Measurements from ENCODE around the gene VSIR.
A peak's percentile ranks its signal among the peaks of the same experiment; 100 is the strongest.

Gene VSIR

DNA sequence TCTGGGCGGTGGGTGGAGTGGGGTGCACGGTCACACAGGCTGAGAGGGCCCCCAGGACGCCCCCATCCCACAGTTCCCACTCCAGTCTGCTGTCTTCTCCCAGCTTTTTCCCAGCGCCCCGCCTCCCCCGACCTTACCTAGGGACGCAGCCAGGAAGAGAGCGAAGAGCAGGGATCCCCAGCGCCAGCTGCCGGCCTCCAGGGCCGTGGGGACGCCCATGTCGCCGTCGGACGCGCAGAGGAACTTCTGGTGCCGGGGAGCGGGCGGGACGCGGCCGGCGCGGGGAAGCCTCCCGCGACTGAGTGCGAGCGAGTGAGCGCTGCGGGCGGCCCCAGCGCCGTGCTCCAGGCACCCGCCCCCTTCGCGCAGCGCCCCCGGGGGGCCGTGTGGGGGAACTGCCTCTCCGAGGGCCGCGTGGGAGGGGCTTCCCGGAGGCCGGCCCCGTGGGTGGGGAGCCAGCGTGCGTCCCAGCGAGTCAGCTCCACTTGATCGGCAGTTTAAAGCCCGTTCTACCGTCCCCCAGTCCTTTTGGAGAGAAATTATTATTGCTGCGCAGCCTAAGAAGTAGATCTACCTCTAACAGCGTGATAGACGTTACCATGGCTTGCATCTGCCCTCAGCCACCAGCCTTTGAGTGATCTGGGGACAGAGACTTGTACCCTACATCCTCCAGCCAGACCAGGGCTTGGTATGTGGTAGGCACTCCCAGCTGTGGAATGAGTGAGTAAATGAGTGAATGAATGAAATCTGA, at the start of gene VSIR:
Gene VSIR (minus strand): TSS at position 300 of the 751 bp plus-strand sequence. CDS start 81 bp downstream, at position 219.
- peak; percentile 82 for DNase-seq (ENCODE audit: low read depth)
- TF ChIP-seq, protein P1, sequence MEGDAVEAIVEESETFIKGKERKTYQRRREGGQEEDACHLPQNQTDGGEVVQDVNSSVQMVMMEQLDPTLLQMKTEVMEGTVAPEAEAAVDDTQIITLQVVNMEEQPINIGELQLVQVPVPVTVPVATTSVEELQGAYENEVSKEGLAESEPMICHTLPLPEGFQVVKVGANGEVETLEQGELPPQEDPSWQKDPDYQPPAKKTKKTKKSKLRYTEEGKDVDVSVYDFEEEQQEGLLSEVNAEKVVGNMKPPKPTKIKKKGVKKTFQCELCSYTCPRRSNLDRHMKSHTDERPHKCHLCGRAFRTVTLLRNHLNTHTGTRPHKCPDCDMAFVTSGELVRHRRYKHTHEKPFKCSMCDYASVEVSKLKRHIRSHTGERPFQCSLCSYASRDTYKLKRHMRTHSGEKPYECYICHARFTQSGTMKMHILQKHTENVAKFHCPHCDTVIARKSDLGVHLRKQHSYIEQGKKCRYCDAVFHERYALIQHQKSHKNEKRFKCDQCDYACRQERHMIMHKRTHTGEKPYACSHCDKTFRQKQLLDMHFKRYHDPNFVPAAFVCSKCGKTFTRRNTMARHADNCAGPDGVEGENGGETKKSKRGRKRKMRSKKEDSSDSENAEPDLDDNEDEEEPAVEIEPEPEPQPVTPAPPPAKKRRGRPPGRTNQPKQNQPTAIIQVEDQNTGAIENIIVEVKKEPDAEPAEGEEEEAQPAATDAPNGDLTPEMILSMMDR (conservative IDR thresholded peaks at IDR 0.05; ENCODE audit: low read depth, low read length) = peak; percentile 62
- H3K4me3 ChIP-seq (ENCODE audit: low read depth, low read length) = peak within 1 kb of the TSS; percentile 68

DNA sequence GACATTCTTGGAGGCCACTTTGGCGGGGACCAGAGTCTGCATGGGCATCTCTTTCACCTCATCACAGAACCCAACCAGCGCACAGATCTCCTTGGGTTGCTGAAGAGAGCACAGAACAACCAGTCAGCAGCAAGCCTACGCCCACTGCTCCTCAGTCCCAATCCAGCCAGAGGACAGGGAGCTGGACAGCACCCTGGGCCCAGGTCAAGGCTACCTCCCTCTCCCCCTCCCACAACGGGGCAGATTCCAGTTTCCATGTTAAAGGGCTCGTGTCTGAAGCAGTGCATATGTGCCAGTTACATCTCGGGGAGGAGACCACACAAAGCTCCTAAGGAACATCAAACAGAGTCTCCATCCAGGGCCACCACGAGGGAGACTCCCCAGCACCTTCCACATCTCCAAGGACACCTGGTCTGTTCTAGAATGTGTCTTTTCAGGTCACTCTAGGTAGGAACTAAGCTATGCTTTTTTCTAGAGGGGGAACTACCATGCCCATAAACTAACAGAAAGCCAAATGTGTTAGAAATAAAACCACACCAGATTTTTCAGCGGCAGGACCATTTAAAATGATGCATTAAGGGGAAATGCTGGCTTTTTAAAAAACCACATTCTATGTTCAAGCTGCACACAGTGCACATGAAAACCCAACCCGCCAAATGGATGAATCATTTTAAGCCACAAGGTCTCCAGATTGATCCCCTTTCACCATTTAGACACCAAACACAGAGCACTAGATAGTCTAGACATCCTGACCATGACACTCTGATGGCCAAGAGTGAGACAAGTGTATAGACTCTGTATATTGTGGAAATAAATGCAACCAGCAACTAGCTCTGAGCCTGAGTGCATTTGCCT, 48.8 kb upstream of the VSIR start:
- TF ChIP-seq, protein P1 (conservative IDR thresholded peaks at IDR 0.05; ENCODE audit: low read depth, low read length) = no peak
- DNase-seq (ENCODE audit: low read depth) = no peak
- H3K4me3 ChIP-seq (ENCODE audit: low read depth, low read length) = no peak overlapping the region

DNA sequence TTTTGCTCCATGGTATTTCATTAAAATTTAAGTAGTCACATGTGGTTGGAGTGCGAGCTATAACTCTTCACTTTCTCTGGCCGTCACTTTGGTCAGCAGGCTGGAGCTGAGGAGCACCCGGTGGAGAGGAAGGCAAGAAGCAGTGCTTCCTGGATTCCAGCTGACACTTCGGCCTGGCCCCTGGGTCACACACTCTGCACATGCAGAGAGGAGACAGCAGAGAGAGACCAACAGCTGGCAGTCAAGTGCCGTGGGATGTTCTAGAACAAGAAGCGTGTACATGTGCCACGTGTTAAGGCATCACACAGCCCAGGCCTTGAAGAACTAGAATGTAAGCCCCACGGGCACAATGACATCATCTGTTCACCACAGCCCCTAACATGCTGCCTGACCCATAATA, 47.6 kb upstream of the VSIR start:
- no peak overlapping the region for H3K4me3 ChIP-seq (ENCODE audit: low read depth, low read length)
- DNase-seq (ENCODE audit: low read depth) = no peak
- TF ChIP-seq, protein P1 (conservative IDR thresholded peaks at IDR 0.05; ENCODE audit: low read depth, low read length) = no peak

DNA sequence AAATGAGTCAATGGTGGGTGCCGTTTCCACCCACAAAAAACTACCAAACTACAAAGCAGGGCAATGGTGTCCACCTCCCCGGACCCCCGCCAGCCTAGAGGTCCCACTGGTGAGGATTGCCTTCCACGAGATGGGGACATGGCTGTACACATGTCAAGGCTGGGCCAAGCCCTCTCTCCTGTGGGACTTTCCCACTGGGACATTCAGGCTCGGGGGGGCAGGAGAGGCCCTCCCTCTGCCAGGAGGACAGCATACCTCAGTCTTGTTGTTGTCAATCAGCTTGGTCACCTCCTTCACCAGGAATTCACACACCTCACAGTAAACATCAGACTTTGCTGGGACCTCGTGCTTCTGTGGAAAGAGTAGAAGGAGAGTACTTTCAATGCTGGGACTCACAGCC, 46.7 kb upstream of the VSIR start:
- DNase-seq (ENCODE audit: low read depth) = no peak
- H3K4me3 ChIP-seq (ENCODE audit: low read depth, low read length) = no peak overlapping the region
- TF ChIP-seq, protein P1 (conservative IDR thresholded peaks at IDR 0.05; ENCODE audit: low read depth, low read length) = no peak

DNA sequence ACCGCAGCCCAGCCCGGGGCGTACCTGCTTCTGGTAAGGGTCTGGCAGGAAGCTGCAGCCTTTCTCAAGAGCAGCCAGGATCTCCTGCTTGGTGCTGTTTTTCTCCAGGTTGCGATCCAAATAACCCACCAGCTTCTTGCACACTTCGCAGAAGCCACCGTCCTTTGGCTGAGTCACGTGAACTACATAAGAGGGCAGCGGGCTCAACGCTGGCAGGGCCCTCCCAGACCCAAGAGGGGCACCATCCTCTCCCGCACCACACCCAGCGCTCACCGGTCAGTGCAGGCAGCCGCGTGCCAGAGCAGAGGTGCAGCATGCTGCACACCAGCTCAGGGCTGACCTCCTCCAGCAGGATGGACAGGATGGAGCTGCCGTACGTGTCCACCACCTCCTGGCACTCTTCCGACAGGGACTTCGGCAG, 46.1 kb upstream of the VSIR start:
- TF ChIP-seq, protein P1 (conservative IDR thresholded peaks at IDR 0.05; ENCODE audit: low read depth, low read length) = no peak
- H3K4me3 ChIP-seq (ENCODE audit: low read depth, low read length) = no peak overlapping the region
- no peak for DNase-seq (ENCODE audit: low read depth)

DNA sequence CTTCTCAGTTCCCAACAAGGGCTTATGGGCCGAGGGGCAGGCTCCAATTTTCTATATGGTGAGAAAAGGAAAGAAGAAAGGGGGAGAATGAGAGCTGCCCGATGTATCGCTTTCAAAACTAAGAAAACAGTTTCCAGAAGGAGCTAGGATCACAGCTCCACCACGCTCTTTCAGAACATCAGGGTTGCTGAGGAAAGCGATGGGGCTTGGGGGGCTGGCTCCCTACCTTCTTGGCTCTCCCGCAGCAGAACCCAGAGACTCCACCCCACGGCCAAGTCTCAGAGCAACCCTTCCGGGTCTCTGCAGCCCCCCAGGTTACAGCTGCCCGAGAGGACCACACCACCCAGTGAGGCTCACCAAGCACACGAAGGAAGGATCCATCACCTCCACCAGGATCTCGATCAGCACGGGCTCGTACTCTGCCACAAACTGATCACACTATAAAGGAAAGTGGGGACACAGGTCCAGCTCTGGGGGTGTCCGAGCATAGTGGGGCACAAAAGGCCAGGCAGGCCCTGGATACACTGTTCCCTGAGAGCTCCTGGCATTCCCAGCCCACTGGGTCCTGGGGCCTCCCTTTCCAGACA, 45.4 kb upstream of the VSIR start:
- TF ChIP-seq, protein P1 (conservative IDR thresholded peaks at IDR 0.05; ENCODE audit: low read depth, low read length) = no peak
- no peak overlapping the region for H3K4me3 ChIP-seq (ENCODE audit: low read depth, low read length)
- DNase-seq (ENCODE audit: low read depth) = no peak

Measured in choroid plexus epithelial cell (primary cell).